Upper lobe of left lung (tissue), 4 donors: ENCODE data around the gene ITFG1.

Experiments
- EP300 ChIP-seq, 4 donors: sonication (generic); formaldehyde crosslinking; IDR thresholded peaks; one replicate each; pipeline ENCODE4 v1.5.1; 2017; ENCODE audit warnings: antibody characterized with exemption in 4 of 4, control low read depth in 2 of 4
- POLR2A ChIP-seq, 4 donors: fragments of 450-650 bp; IDR thresholded peaks; one replicate each; pipeline ENCODE4 v1.5.1; 2016 to 2017; ENCODE audit warnings: antibody characterized with exemption in 4 of 4, mild to moderate bottlenecking in 2 of 4
- TF ChIP-seq, protein P1 (sequence below), 6 experiments: fragments of 450-650 bp in 4 of 6; fragments of 200-600 bp in 2 of 6; sonication (generic) in 2 of 6; IDR thresholded peaks; one replicate each; pipeline ENCODE4 v1.5.1; 2016 to 2019; ENCODE audit warnings: antibody characterized with exemption in 6 of 6

DNA sequence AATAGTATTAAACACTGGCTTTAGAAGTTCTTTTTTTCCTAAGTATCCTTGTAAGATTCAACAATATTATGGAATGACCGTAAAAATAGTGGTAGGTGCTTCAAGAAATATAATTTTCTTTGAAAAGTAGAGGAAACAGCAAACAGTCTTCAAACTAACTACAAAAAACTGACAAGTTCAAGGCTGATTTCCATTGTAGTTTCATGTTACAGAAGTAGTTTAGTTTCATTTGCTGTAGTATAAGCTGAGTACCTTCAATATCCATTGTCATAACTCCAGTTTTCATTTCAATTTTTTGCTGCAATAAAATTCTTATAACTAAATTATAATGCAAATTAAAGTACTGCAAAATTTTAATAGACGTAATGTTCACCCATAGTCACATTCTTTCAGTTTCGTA, 19.5 kb upstream of the ITFG1 start:
- TF ChIP-seq POLR2A (IDR thresholded peaks at IDR 0.05): no peak
- TF ChIP-seq, protein P1, sequence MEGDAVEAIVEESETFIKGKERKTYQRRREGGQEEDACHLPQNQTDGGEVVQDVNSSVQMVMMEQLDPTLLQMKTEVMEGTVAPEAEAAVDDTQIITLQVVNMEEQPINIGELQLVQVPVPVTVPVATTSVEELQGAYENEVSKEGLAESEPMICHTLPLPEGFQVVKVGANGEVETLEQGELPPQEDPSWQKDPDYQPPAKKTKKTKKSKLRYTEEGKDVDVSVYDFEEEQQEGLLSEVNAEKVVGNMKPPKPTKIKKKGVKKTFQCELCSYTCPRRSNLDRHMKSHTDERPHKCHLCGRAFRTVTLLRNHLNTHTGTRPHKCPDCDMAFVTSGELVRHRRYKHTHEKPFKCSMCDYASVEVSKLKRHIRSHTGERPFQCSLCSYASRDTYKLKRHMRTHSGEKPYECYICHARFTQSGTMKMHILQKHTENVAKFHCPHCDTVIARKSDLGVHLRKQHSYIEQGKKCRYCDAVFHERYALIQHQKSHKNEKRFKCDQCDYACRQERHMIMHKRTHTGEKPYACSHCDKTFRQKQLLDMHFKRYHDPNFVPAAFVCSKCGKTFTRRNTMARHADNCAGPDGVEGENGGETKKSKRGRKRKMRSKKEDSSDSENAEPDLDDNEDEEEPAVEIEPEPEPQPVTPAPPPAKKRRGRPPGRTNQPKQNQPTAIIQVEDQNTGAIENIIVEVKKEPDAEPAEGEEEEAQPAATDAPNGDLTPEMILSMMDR (IDR thresholded peaks at IDR 0.05): no peak
- TF ChIP-seq EP300 (IDR thresholded peaks at IDR 0.05): no peak
